Prostate gland (tissue), 2 donors: ENCODE results near the gene GNG4. TPM values are rescaled to one million over a fixed set of nuclear protein-coding genes. Genes with fewer than 3 reads are reported as not detected.

ENCODE experiments used
- DNase-seq: peaks from one replicate; pipeline ENCODE4 v3.0.0-alpha.2; 2019; ENCODE audit warnings: low spot score
- H3K27ac ChIP-seq, 2 donors: fragments of 200-600 bp; sonication (generic); 2 replicates each; pipeline ENCODE4 v1.5.1; 2017 to 2019
- H3K27me3 ChIP-seq: fragments of 200-600 bp; sonication (generic); replicated peaks from 2 replicates; pipeline ENCODE4 v1.5.1; 2019; ENCODE audit not compliant: insufficient read depth
- H3K36me3 ChIP-seq, 2 donors: fragments of 200-600 bp; sonication (generic); 1 replicate in 1 of 2; 2 replicates in 1 of 2; pipeline versions ENCODE4 v1.5.1 to v1.8.1; 2017 to 2019
- H3K4me1 ChIP-seq: fragments of 200-600 bp; sonication (generic); replicated peaks from 2 replicates; pipeline ENCODE4 v1.5.1; 2019
- H3K4me3 ChIP-seq, 2 donors: fragments of 200-600 bp; sonication (generic); 2 replicates each; pipeline ENCODE4 v1.5.1; 2017 to 2019
- H3K9me3 ChIP-seq: fragments of 200-600 bp; sonication (generic); 2 replicates; pipeline ENCODE4 v1.5.1; 2017
- CTCF ChIP-seq, 4 experiments: fragments of 200-600 bp in 2 of 4; fragments of 450-650 bp in 2 of 4; sonication (generic) in 2 of 4; IDR thresholded peaks; 1 replicate in 3 of 4; 2 replicates in 1 of 4; pipeline ENCODE4 v1.5.1; 2016 to 2019; ENCODE audit warnings: antibody characterized with exemption in 4 of 4, mild to moderate bottlenecking in 2 of 4, moderate library complexity in 2 of 4
- POLR2A ChIP-seq: fragments of 450-650 bp; IDR thresholded peaks from one replicate; pipeline ENCODE4 v1.6.1; 2016; ENCODE audit warnings: antibody characterized with exemption, mild to moderate bottlenecking
- POLR2AphosphoS5 ChIP-seq: sonication (generic); formaldehyde crosslinking; IDR thresholded peaks from one replicate; pipeline ENCODE4 v1.6.1; 2017; ENCODE audit warnings: antibody characterized with exemption
- WGBS: methylation state at CpG from one replicate; pipeline ENCODE4 v1.1.5; 2018; 5-methylcytosine and 5-hydroxymethylcytosine counted together
- intact Hi-C: fragments of 100-400 bp; cut with DNase I; formaldehyde crosslinking; loops from one replicate; pipeline ENCODE4 v1.14.2; 2022
- total RNA-seq, 2 donors: library from RNA; depleted of rRNA; stranded (reverse); fragments of >200 nt; gene quantifications; one replicate each; pipeline ENCODE4 v1.1.0, GENCODE V29; 2016

The GNG4 gene
- total RNA-seq, 2 donors from 2014 or later: 9.4 to 47.7 TPM

GRCh38 chr1:235558621-235559169 lies 90.9 kb downstream of the GNG4 start:
- intact Hi-C loops: no loop called here
- Histone ChIP-seq H3K27ac (no peak overlapping the region), H3K4me1 (no peaks in the 10 kb centered on the region), H3K4me3 (no peak overlapping the region), H3K27me3 (no peaks in the 10 kb centered on the region), H3K9me3 (no peaks in the 10 kb centered on the region), H3K36me3 (no peaks in the 10 kb centered on the region)
- WGBS: 70% methylated on average over 6 of the region's 6 CpGs
- DNase-seq: no peak
- TF ChIP-seq POLR2A (no peak), POLR2AphosphoS5 (no peak), CTCF (IDR thresholded peaks at IDR 0.05) (no peak)

GRCh38 chr1:235557495-235557894 lies 92.1 kb downstream of the GNG4 start:
- 92% methylated on average over 8 of the region's 8 CpGs for whole genome bisulfite sequencing
- H3K9me3 ChIP-seq: no peaks in the 10 kb centered on the region
- no peaks in the 10 kb centered on the region for H3K27me3 ChIP-seq
- no peaks in the 10 kb centered on the region for H3K36me3 ChIP-seq
- DNase-seq: no peak
- no peak overlapping the region for H3K27ac ChIP-seq
- H3K4me3 ChIP-seq: no peak overlapping the region
- H3K4me1 ChIP-seq: no peaks in the 10 kb centered on the region
- TF ChIP-seq POLR2AphosphoS5 (no peak), CTCF (IDR thresholded peaks at IDR 0.05) (no peak), POLR2A (no peak)
- intact Hi-C loops: no loop called here

- H3K4me1 ChIP-seq: no peaks in the 10 kb centered on the region
- TF ChIP-seq POLR2A (no peak), POLR2AphosphoS5 (no peak), CTCF (IDR thresholded peaks at IDR 0.05) (no peak)
- no peak overlapping the region for H3K4me3 ChIP-seq
- intact Hi-C loops: no loop called here
- H3K27ac ChIP-seq: no peak overlapping the region
- 96% methylated on average over 11 of the region's 11 CpGs for WGBS
- no peaks in the 10 kb centered on the region for H3K9me3 ChIP-seq
- H3K27me3 ChIP-seq: no peaks in the 10 kb centered on the region
- no peaks in the 10 kb centered on the region for H3K36me3 ChIP-seq
- no peak for DNase-seq
Observed at GRCh38 chr1:235556807-235557206, 92.8 kb downstream of the GNG4 start.

GRCh38 chr1:235553112-235553551 lies 96.5 kb downstream of the GNG4 start:
- H3K4me3 ChIP-seq: no peak overlapping the region
- H3K9me3 ChIP-seq: no peaks in the 10 kb centered on the region
- peak overlapping the region; percentile 17 to 44 for H3K27ac ChIP-seq
- H3K36me3 ChIP-seq: no peaks in the 10 kb centered on the region
- WGBS: 64% methylated on average over 5 of the region's 5 CpGs
- intact Hi-C loops: no loop called here
- TF ChIP-seq CTCF (IDR thresholded peaks at IDR 0.05): no peak
- TF ChIP-seq POLR2AphosphoS5: peak; percentile 75
- no peaks in the 10 kb centered on the region for H3K4me1 ChIP-seq
- peak; percentile 66 for DNase-seq
- H3K27me3 ChIP-seq: no peaks in the 10 kb centered on the region

GRCh38 chr1:235552146-235552716 lies 97.4 kb downstream of the GNG4 start:
- H3K9me3 ChIP-seq: no peaks in the 10 kb centered on the region
- no peak for DNase-seq
- no peak for TF ChIP-seq POLR2AphosphoS5
- no peak for TF ChIP-seq CTCF (IDR thresholded peaks at IDR 0.05)
- TF ChIP-seq POLR2A: no peak
- H3K4me3 ChIP-seq: no peak overlapping the region
- no peaks in the 10 kb centered on the region for H3K36me3 ChIP-seq
- WGBS: 76% methylated on average over 10 of the region's 10 CpGs
- H3K27ac ChIP-seq: peak overlapping the region in 1 of 2 donors; percentile 44
- no peaks in the 10 kb centered on the region for H3K4me1 ChIP-seq
- intact Hi-C loops: no loop called here
- H3K27me3 ChIP-seq: no peaks in the 10 kb centered on the region
